ENCODE measurements around the gene SMIM29.

SMIM29 gene

Small RNAs within 50 kb of the gene (small RNA-seq; reads per million reads assigned to genes)
- gene MIR6835, result 0 reads per million in 2 experiments
